ENCODE results near the gene VGLL3.

The VGLL3 gene

DNA sequence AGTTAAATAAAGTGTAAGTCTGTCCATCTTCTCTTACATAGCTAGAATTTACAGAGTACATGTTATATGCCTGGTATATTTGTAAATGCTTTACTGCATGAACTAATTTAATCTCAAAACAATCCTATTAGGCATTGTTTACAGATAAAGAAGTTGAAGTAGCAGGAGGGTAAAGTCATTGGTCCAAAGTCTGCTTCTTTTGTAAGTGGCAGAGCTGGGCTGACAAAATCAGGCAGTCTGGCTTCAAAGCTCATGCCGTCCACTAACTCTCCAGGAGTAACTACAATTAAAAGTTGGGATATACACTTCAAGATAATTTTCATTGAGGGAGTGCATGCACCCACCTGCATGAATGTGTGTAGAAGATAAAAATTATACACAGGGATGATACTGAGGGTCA lies 27.3 kb downstream of the VGLL3 start:
- no peak for ATAC-seq (ENCODE audit: low read depth)
- H3K36me3 ChIP-seq (ENCODE audit: low read depth) = no peaks in the 10 kb centered on the region
- H3K4me1 ChIP-seq (ENCODE audit: insufficient read depth, poor library complexity, severe bottlenecking) = peaks cover 11% of the 10 kb centered on the region
- no peak overlapping the region for H3K27ac ChIP-seq (ENCODE audit: poor library complexity, severe bottlenecking)
- H3K4me3 ChIP-seq (ENCODE audit: severe bottlenecking) = no peak overlapping the region
- no peak for TF ChIP-seq CTCF (IDR thresholded peaks at IDR 0.05; ENCODE audit: poor library complexity, severe bottlenecking)
- H3K9me3 ChIP-seq (ENCODE audit: severe bottlenecking) = no peaks in the 10 kb centered on the region
- no peak for DNase-seq (ENCODE audit: low spot score)
- no peaks in the 10 kb centered on the region for H3K27me3 ChIP-seq (ENCODE audit: insufficient read depth, poor library complexity, severe bottlenecking)

- Histone ChIP-seq H3K27me3 (ENCODE audit: insufficient read depth, poor library complexity, severe bottlenecking) (no peaks in the 10 kb centered on the region), H3K4me3 (ENCODE audit: severe bottlenecking) (no peak overlapping the region), H3K36me3 (ENCODE audit: low read depth) (no peaks in the 10 kb centered on the region), H3K4me1 (ENCODE audit: insufficient read depth, poor library complexity, severe bottlenecking) (peaks cover 11% of the 10 kb centered on the region), H3K27ac (ENCODE audit: poor library complexity, severe bottlenecking) (no peak overlapping the region), H3K9me3 (ENCODE audit: severe bottlenecking) (no peaks in the 10 kb centered on the region)
- DNase-seq (ENCODE audit: low spot score) (no peak), ATAC-seq (ENCODE audit: low read depth) (no peak)
- TF ChIP-seq CTCF (IDR thresholded peaks at IDR 0.05; ENCODE audit: poor library complexity, severe bottlenecking) = no peak
Measured at GRCh38 chr3:86961297-86961696, 29.7 kb downstream of the VGLL3 start.

- no peak for DNase-seq (ENCODE audit: low spot score)
- Histone ChIP-seq H3K27me3 (ENCODE audit: insufficient read depth, poor library complexity, severe bottlenecking) (no peaks in the 10 kb centered on the region), H3K36me3 (ENCODE audit: low read depth) (no peaks in the 10 kb centered on the region), H3K27ac (ENCODE audit: poor library complexity, severe bottlenecking) (no peak overlapping the region), H3K9me3 (ENCODE audit: severe bottlenecking) (no peaks in the 10 kb centered on the region), H3K4me3 (ENCODE audit: severe bottlenecking) (no peak overlapping the region), H3K4me1 (ENCODE audit: insufficient read depth, poor library complexity, severe bottlenecking) (peaks cover 11% of the 10 kb centered on the region)
- ATAC-seq (ENCODE audit: low read depth) = 0 out of 3 replicates have a peak, but pooled peaks have one; percentile 46
- TF ChIP-seq CTCF (IDR thresholded peaks at IDR 0.05; ENCODE audit: poor library complexity, severe bottlenecking) = no peak
Measured at GRCh38 chr3:86960550-86960949, 30.4 kb downstream of the VGLL3 start.

DNA sequence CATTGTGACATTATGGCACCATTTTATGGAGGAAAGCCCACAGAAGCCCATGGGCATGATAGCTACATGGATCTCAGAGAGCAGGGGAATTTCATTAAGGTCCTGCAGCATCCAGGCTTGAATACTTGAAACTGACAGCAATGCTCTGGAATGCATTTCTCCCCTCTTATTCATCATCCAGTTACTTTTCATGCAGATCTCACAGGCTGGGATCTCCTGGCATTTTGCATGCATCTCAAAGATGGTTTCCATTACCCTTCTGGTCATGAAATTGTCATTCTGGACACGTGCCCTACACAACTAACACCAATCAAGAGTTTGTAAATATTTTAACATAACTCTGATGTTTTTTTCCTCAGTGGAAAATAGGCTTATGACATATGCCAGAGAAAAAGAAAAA lies 32.4 kb downstream of the VGLL3 start:
- Histone ChIP-seq H3K36me3 (ENCODE audit: low read depth) (no peaks in the 10 kb centered on the region), H3K4me1 (ENCODE audit: insufficient read depth, poor library complexity, severe bottlenecking) (peaks cover 17% of the 10 kb centered on the region), H3K27ac (ENCODE audit: poor library complexity, severe bottlenecking) (no peak overlapping the region), H3K4me3 (ENCODE audit: severe bottlenecking) (no peak overlapping the region), H3K9me3 (ENCODE audit: severe bottlenecking) (no peaks in the 10 kb centered on the region), H3K27me3 (ENCODE audit: insufficient read depth, poor library complexity, severe bottlenecking) (no peaks in the 10 kb centered on the region)
- peak; percentile 65; the same call in 2 of the 3 replicates for ATAC-seq (ENCODE audit: low read depth)
- no peak for DNase-seq (ENCODE audit: low spot score)
- no peak for TF ChIP-seq CTCF (IDR thresholded peaks at IDR 0.05; ENCODE audit: poor library complexity, severe bottlenecking)

GRCh38 chr3:86954747-86955146 lies 36.2 kb downstream of the VGLL3 start:
- H3K36me3 ChIP-seq (ENCODE audit: low read depth) = no peaks in the 10 kb centered on the region
- H3K27me3 ChIP-seq (ENCODE audit: insufficient read depth, poor library complexity, severe bottlenecking) = no peaks in the 10 kb centered on the region
- no peak for ATAC-seq (ENCODE audit: low read depth)
- TF ChIP-seq CTCF (IDR thresholded peaks at IDR 0.05; ENCODE audit: poor library complexity, severe bottlenecking) = no peak
- H3K4me1 ChIP-seq (ENCODE audit: insufficient read depth, poor library complexity, severe bottlenecking) = peaks cover 23% of the 10 kb centered on the region
- no peaks in the 10 kb centered on the region for H3K9me3 ChIP-seq (ENCODE audit: severe bottlenecking)
- H3K4me3 ChIP-seq (ENCODE audit: severe bottlenecking) = no peak overlapping the region
- no peak for DNase-seq (ENCODE audit: low spot score)
- H3K27ac ChIP-seq (ENCODE audit: poor library complexity, severe bottlenecking) = no peak overlapping the region

Measured in RWPE2 (cell line).